Prostate gland (tissue), 2 donors: ENCODE data around the gene DDX23. TPM values are rescaled to one million over a fixed set of nuclear protein-coding genes. Genes with fewer than 3 reads are reported as not detected.
"Not testable (repeated sequence)": the region's sequence is repeated elsewhere in the genome, so short reads cannot be mapped to it uniquely, and the experiment has no call there.

Source experiments
- DNase-seq: peaks from one replicate; pipeline ENCODE4 v3.0.0-alpha.2; 2019; ENCODE audit warnings: low spot score
- H3K27ac ChIP-seq, 2 donors: fragments of 200-600 bp; sonication (generic); 2 replicates each; pipeline ENCODE4 v1.5.1; 2017 to 2019
- H3K27me3 ChIP-seq: fragments of 200-600 bp; sonication (generic); replicated peaks from 2 replicates; pipeline ENCODE4 v1.5.1; 2019; ENCODE audit not compliant: insufficient read depth
- H3K36me3 ChIP-seq, 2 donors: fragments of 200-600 bp; sonication (generic); 1 replicate in 1 of 2; 2 replicates in 1 of 2; pipeline versions ENCODE4 v1.5.1 to v1.8.1; 2017 to 2019
- H3K4me1 ChIP-seq: fragments of 200-600 bp; sonication (generic); replicated peaks from 2 replicates; pipeline ENCODE4 v1.5.1; 2019
- H3K4me3 ChIP-seq, 2 donors: fragments of 200-600 bp; sonication (generic); 2 replicates each; pipeline ENCODE4 v1.5.1; 2017 to 2019
- H3K9me3 ChIP-seq: fragments of 200-600 bp; sonication (generic); 2 replicates; pipeline ENCODE4 v1.5.1; 2017
- POLR2A ChIP-seq: fragments of 450-650 bp; IDR thresholded peaks from one replicate; pipeline ENCODE4 v1.6.1; 2016; ENCODE audit warnings: antibody characterized with exemption, mild to moderate bottlenecking
- POLR2AphosphoS5 ChIP-seq: sonication (generic); formaldehyde crosslinking; IDR thresholded peaks from one replicate; pipeline ENCODE4 v1.6.1; 2017; ENCODE audit warnings: antibody characterized with exemption
- WGBS: methylation state at CpG from one replicate; pipeline ENCODE4 v1.1.5; 2018; 5-methylcytosine and 5-hydroxymethylcytosine counted together
- intact Hi-C: fragments of 100-400 bp; cut with DNase I; formaldehyde crosslinking; loops from one replicate; pipeline ENCODE4 v1.14.2; 2022
- total RNA-seq, 2 donors: library from RNA; depleted of rRNA; stranded (reverse); fragments of >200 nt; gene quantifications; one replicate each; pipeline ENCODE4 v1.1.0, GENCODE V29; 2016
- TF ChIP-seq, protein P1 (sequence below), 4 experiments: fragments of 200-600 bp in 2 of 4; fragments of 450-650 bp in 2 of 4; sonication (generic) in 2 of 4; IDR thresholded peaks; 1 replicate in 3 of 4; 2 replicates in 1 of 4; pipeline ENCODE4 v1.5.1; 2016 to 2019; ENCODE audit warnings: antibody characterized with exemption in 4 of 4, mild to moderate bottlenecking in 2 of 4, moderate library complexity in 2 of 4

Gene DDX23
- total RNA-seq, 2 donors from 2014 or later: 71.0 to 87.2 TPM

- Histone ChIP-seq H3K27me3 (no peaks in the 10 kb centered on the region), H3K9me3 (no peaks in the 10 kb centered on the region), H3K36me3 (no peaks in the 10 kb centered on the region), H3K27ac (no peak overlapping the region), H3K4me3 (no peak overlapping the region), H3K4me1 (no peaks in the 10 kb centered on the region)
- intact Hi-C loops: no loop called here
- DNase-seq: no peak
- WGBS: 81% methylated on average over 4 of the region's 4 CpGs
- TF ChIP-seq POLR2AphosphoS5: no peak
- no peak for TF ChIP-seq POLR2A
- TF ChIP-seq, protein P1, sequence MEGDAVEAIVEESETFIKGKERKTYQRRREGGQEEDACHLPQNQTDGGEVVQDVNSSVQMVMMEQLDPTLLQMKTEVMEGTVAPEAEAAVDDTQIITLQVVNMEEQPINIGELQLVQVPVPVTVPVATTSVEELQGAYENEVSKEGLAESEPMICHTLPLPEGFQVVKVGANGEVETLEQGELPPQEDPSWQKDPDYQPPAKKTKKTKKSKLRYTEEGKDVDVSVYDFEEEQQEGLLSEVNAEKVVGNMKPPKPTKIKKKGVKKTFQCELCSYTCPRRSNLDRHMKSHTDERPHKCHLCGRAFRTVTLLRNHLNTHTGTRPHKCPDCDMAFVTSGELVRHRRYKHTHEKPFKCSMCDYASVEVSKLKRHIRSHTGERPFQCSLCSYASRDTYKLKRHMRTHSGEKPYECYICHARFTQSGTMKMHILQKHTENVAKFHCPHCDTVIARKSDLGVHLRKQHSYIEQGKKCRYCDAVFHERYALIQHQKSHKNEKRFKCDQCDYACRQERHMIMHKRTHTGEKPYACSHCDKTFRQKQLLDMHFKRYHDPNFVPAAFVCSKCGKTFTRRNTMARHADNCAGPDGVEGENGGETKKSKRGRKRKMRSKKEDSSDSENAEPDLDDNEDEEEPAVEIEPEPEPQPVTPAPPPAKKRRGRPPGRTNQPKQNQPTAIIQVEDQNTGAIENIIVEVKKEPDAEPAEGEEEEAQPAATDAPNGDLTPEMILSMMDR (IDR thresholded peaks at IDR 0.05): no peak
Measured at GRCh38 chr12:48863291-48863690, 11.3 kb upstream of the DDX23 start.

DNA sequence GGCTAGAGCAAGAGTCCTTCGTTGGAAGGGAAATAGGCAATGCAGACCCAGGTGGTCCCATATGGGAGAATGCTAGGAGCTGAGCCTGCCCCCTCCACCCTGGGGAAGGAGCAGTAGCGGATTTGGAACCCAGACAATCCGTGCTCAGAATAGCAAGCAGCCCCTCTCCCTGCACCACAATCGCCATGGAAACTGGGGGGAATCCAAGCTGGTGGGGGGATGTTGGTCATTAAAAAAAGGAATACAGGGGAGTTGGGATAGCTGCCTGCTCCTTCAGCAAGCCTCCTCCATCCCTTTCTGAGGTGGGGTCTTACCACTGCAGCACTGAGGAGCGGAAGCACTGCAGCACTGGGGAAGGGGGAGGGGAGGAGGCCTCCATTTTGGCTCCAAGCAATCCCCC is 10.8 kb upstream of the DDX23 start:
- intact Hi-C loops: no loop called here
- Histone ChIP-seq H3K4me1 (no peaks in the 10 kb centered on the region), H3K27me3 (no peaks in the 10 kb centered on the region), H3K9me3 (no peaks in the 10 kb centered on the region), H3K4me3 (no peak overlapping the region), H3K27ac (no peak overlapping the region), H3K36me3 (no peaks in the 10 kb centered on the region)
- no peak for DNase-seq
- TF ChIP-seq, protein P1 (IDR thresholded peaks at IDR 0.05): no peak
- TF ChIP-seq POLR2A (no peak), POLR2AphosphoS5 (no peak)
- whole genome bisulfite sequencing: 80% methylated on average over 5 of the region's 5 CpGs

- 69% methylated on average over 2 of the region's 2 CpGs for whole genome bisulfite sequencing
- H3K36me3 ChIP-seq: no peaks in the 10 kb centered on the region
- TF ChIP-seq POLR2A: no peak
- TF ChIP-seq POLR2AphosphoS5: no peak
- TF ChIP-seq, protein P1 (IDR thresholded peaks at IDR 0.05): no peak
Measured at GRCh38 chr12:48861111-48861510, 9.1 kb upstream of the DDX23 start.

DNA sequence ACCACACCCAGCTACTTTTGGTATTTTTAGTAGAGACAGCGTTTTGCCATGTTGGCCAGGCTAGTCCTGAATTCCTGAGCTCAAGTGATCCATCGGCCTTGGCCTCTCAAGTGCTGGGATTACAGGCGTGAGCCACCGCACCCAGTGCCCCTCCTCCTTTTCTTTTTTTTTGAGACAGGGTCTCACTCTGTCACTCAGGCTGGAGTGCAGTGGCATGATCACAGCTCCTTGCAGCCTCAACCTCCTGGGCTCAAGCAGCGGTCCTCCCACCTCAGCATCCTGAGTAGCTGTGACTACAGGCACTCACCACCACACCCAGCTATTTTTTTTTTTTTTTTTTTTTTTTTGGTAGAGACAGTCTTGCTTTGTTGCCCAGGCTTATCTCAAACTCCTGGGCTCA is 8.3 kb upstream of the DDX23 start:
- H3K4me1 ChIP-seq, intact Hi-C loops, H3K27ac ChIP-seq, H3K36me3 ChIP-seq, H3K4me3 ChIP-seq, H3K9me3 ChIP-seq, DNase-seq, H3K27me3 ChIP-seq: not testable (repeated sequence)
- 90% methylated on average over 5 of the region's 5 CpGs for WGBS

More at GRCh38 chr12:48861111-48861510, 9.1 kb upstream of the DDX23 start:
- Histone ChIP-seq H3K9me3 (no peaks in the 10 kb centered on the region), H3K27me3 (no peaks in the 10 kb centered on the region), H3K27ac (no peak overlapping the region), H3K4me1 (no peaks in the 10 kb centered on the region), H3K4me3 (no peak overlapping the region)
- no peak for DNase-seq
- intact Hi-C loops: no loop called here

GRCh38 chr12:48859607-48860006 is 7.6 kb upstream of the DDX23 start:
- H3K9me3 ChIP-seq: no peaks in the 10 kb centered on the region
- no peaks in the 10 kb centered on the region for H3K4me1 ChIP-seq
- H3K36me3 ChIP-seq: no peaks in the 10 kb centered on the region
- H3K27ac ChIP-seq: no peak overlapping the region
- no peak overlapping the region for H3K4me3 ChIP-seq
- no peak for DNase-seq
- TF ChIP-seq, protein P1 (IDR thresholded peaks at IDR 0.05): no peak
- TF ChIP-seq POLR2A: no peak
- TF ChIP-seq POLR2AphosphoS5: no peak
- 92% methylated on average over 5 of the region's 5 CpGs for WGBS
- intact Hi-C loops: loop anchor here (10.0 kb wide), 1 partner anchor 75 kb away; no protein-coding TSS in a partner anchor
- no peaks in the 10 kb centered on the region for H3K27me3 ChIP-seq
